Endothelial cell of umbilical vein (primary cell): ENCODE measurements around the gene SOX5. TPM values are rescaled to one million over a fixed set of nuclear protein-coding genes. Genes with fewer than 3 reads are reported as not detected.
"Not testable (repeated sequence)": the region's sequence is repeated elsewhere in the genome, so short reads cannot be mapped to it uniquely, and the experiment has no call there.

Experiments
- BruUV-seq: library from RNA; stranded (reverse); fragments of 400-500 nt; replicated peaks from 2 replicates; lab custom pipeline; 2021; lab: Mats Ljungman, UMichigan
- CTCF ChIA-PET: fragments of 300-600, 350-600 bp; sonication (Branson Sonifier 250); formaldehyde crosslinking; loops from one replicate; lab custom pipeline; 2021; ENCODE audit warnings: antibody characterized with exemption, inconsistent platforms; lab: Charles Lee
- POLR2A ChIA-PET: fragments of 300-600, 350-600 bp; sonication (Branson Sonifier 250); formaldehyde crosslinking; loops from one replicate; lab custom pipeline; 2021; ENCODE audit warnings: antibody characterized with exemption, inconsistent platforms; lab: Charles Lee
- DNase-seq: peaks from one replicate; pipeline ENCODE4 v3.0.0-alpha.2; 2011; ENCODE audit warnings: low read depth, low spot score
- FAIRE-seq: peaks from 2 replicates; lab custom pipeline; 2011; peaks lifted over from hg19 to GRCh38; lab: Jason Lieb, UNC
- H2AFZ ChIP-seq: 2 replicates; pipeline ENCODE4 v1.6.0; 2012; ENCODE audit warnings: low read depth, low read length, control low read depth, inconsistent platforms
- H3K27ac ChIP-seq: 2 replicates; pipeline ENCODE4 v1.5.1; 2011; ENCODE audit warnings: low read depth, mild to moderate bottlenecking, control low read depth, low read length, moderate library complexity; ENCODE audit not compliant: insufficient read depth
- H3K27me3 ChIP-seq, 2 experiments: 2 replicates each; pipeline versions ENCODE4 v1.6.0 to v1.6.1; 2011; ENCODE audit warnings: low read length in 2 of 2, mixed read lengths in 1 of 2; ENCODE audit not compliant: control insufficient read depth in 2 of 2, insufficient read depth in 2 of 2
- H3K36me3 ChIP-seq, 2 experiments: 2 replicates in 1 of 2; 3 replicates in 1 of 2; pipeline ENCODE4 v1.5.1; 2011; ENCODE audit warnings: low read length in 2 of 2, mild to moderate bottlenecking in 1 of 2, moderate library complexity in 1 of 2; ENCODE audit not compliant: control insufficient read depth in 2 of 2, insufficient read depth in 2 of 2; ENCODE audit errors: extremely low read depth in 1 of 2
- H3K4me1 ChIP-seq: 3 replicates; pipeline ENCODE4 v1.5.1; 2011; ENCODE audit warnings: mild to moderate bottlenecking, low read length; ENCODE audit not compliant: control insufficient read depth, insufficient read depth; ENCODE audit errors: extremely low read depth
- H3K4me2 ChIP-seq: 2 replicates; pipeline ENCODE4 v1.6.1; 2011; ENCODE audit warnings: low read length, control low read depth, mixed read lengths; ENCODE audit not compliant: insufficient read depth
- H3K4me3 ChIP-seq, 3 experiments: fragments of 200-600 bp in 1 of 3; sonication (generic), shearing (Covaris generic) in 1 of 3; replicated peaks in 1 of 3; 2 replicates each; pipeline ENCODE4 v1.5.1; 2011 to 2016; ENCODE audit warnings: control low read depth in 3 of 3, low read length in 3 of 3, mild to moderate bottlenecking in 2 of 3, inconsistent platforms in 1 of 3, low read depth in 1 of 3, moderate library complexity in 1 of 3; ENCODE audit not compliant: insufficient read depth in 1 of 3
- H3K79me2 ChIP-seq: 2 replicates; pipeline ENCODE4 v1.6.0; 2012; ENCODE audit warnings: low read length, inconsistent platforms; ENCODE audit not compliant: control insufficient read depth, insufficient read depth
- H3K9ac ChIP-seq: replicated peaks from 2 replicates; pipeline ENCODE3; 2011; ENCODE audit warnings: low read length, control low read depth; ENCODE audit not compliant: insufficient read depth; ENCODE audit errors: extremely low read depth
- H3K9me1 ChIP-seq: replicated peaks from 3 replicates; pipeline ENCODE4 v1.6.0; 2011; ENCODE audit warnings: mild to moderate bottlenecking, low read length; ENCODE audit not compliant: control insufficient read depth, insufficient read depth; ENCODE audit errors: extremely low read depth
- H3K9me3 ChIP-seq: replicated peaks from 2 replicates; pipeline ENCODE4 v1.5.1; 2012; ENCODE audit warnings: low read length, inconsistent platforms; ENCODE audit not compliant: control insufficient read depth, insufficient read depth
- H4K20me1 ChIP-seq: replicated peaks from 2 replicates; pipeline ENCODE3; 2011; ENCODE audit warnings: mild to moderate bottlenecking, low read length; ENCODE audit not compliant: control insufficient read depth, insufficient read depth; ENCODE audit errors: extremely low read depth
- CTCF ChIP-seq, 2 donors: IDR thresholded peaks; 1 replicate in 1 of 2; 2 replicates in 1 of 2; pipeline ENCODE4 v1.5.1; 2011; ENCODE audit warnings: low read length in 2 of 2, mild to moderate bottlenecking in 2 of 2, moderate library complexity in 2 of 2, control low read depth in 1 of 2, inconsistent platforms in 1 of 2, low read depth in 1 of 2; ENCODE audit not compliant: insufficient read depth in 1 of 2; ENCODE audit errors: extremely low read depth in 1 of 2
- EZH2 ChIP-seq: IDR thresholded peaks from 2 replicates; pipeline ENCODE4 v1.6.1; 2012; ENCODE audit warnings: borderline replicate concordance, low read depth, mild to moderate bottlenecking, moderate library complexity, low read length, inconsistent platforms; ENCODE audit not compliant: severe bottlenecking
- FOS ChIP-seq: IDR thresholded peaks from 2 replicates; pipeline ENCODE4 v1.6.1; 2011; ENCODE audit warnings: mild to moderate bottlenecking, low read length, moderate library complexity, borderline replicate concordance; ENCODE audit not compliant: insufficient read depth
- GATA2 ChIP-seq: IDR thresholded peaks from 2 replicates; pipeline ENCODE4 v1.7.0; 2011; ENCODE audit warnings: low read depth, mild to moderate bottlenecking, moderate library complexity, mixed read lengths, low read length; ENCODE audit not compliant: insufficient read length, insufficient read depth
- JUN ChIP-seq: IDR thresholded peaks from 2 replicates; pipeline ENCODE4 v1.6.1; 2011; ENCODE audit warnings: borderline replicate concordance, low read depth; ENCODE audit not compliant: insufficient read length, insufficient read depth
- MAX ChIP-seq: IDR thresholded peaks from 2 replicates; pipeline ENCODE4 v1.6.1; 2011; ENCODE audit not compliant: insufficient read depth, insufficient read length
- MYC ChIP-seq: IDR thresholded peaks from one replicate; pipeline ENCODE4 v1.6.1; 2011; ENCODE audit warnings: mild to moderate bottlenecking, low read depth, low read length
- POLR2A ChIP-seq: IDR thresholded peaks from 2 replicates; pipeline ENCODE4 v1.6.1; 2012; ENCODE audit warnings: low read depth, mild to moderate bottlenecking, control low read depth, low read length
- POLR2AphosphoS5 ChIP-seq: IDR thresholded peaks from 2 replicates; pipeline ENCODE4 v1.6.1; 2012; ENCODE audit warnings: low read depth, mild to moderate bottlenecking, control low read depth, low read length, moderate library complexity; ENCODE audit not compliant: insufficient read depth
- dilution Hi-C: fragments of 300-500 bp; cut with MboI; formaldehyde crosslinking; loops from one replicate; pipeline ENCODE4 v1.15.0; 2019; ENCODE audit warnings: low sequenced_read_pairs; ENCODE audit not compliant: extremely low pct_ligation_motif_present
- intact Hi-C: fragments of 100-400 bp; cut with micrococcal nuclease; formaldehyde crosslinking; loops from one replicate; pipeline ENCODE4 v1.10.0; 2022
- polyA plus RNA-seq, 4 experiments: library from polyadenylated mRNA; depleted of rRNA in 3 of 4; stranded (reverse) in 3 of 4; unstranded in 1 of 4; fragments of >200 nt; gene quantifications; 2 replicates each; pipeline versions ENCODE4 v1.2.1 to v1.2.3, GENCODE V29; 2011 to 2012; ENCODE audit warnings: missing spikeins in 1 of 4
- total RNA-seq: library from RNA; stranded (reverse); gene quantifications from 2 replicates; pipeline ENCODE4 v1.2.3, GENCODE V29; 2021

SOX5 gene
- total and polyA plus RNA-seq, 2 donors (not counting 3 experiments of a cell fraction or from before 2014, with no cell fraction given): 0.63 to 3.5 TPM

GRCh38 chr12:23824358-23824757, 125.1 kb downstream of the SOX5 start:
- DNase-seq (no peak), FAIRE-seq (no peak)
- CTCF ChIA-PET: no interaction called here
- intact Hi-C loops (no loop called here), dilution Hi-C loops (no loop called here)
- Histone ChIP-seq H3K9me3 (no peaks in the 10 kb centered on the region), H3K79me2 (no peaks in the 10 kb centered on the region), H3K27ac (no peak overlapping the region), H3K27me3 (no peaks in the 10 kb centered on the region), H3K4me3 (no peak overlapping the region), H3K4me1 (no peaks in the 10 kb centered on the region), H3K36me3 (no peaks in the 10 kb centered on the region), H3K4me2 (no peak overlapping the region), H2AFZ (no peak overlapping the region), H4K20me1 (no peaks in the 10 kb centered on the region), H3K9ac (no peak overlapping the region), H3K9me1 (no peaks in the 10 kb centered on the region)
- POLR2A ChIA-PET: no interaction called here
- TF ChIP-seq JUN: no peak
- no peak for TF ChIP-seq MYC
- no peak for TF ChIP-seq FOS
- no peak for TF ChIP-seq POLR2AphosphoS5
- TF ChIP-seq POLR2A: no peak
- no peak for TF ChIP-seq MAX
- TF ChIP-seq EZH2: no peak
- TF ChIP-seq GATA2: no peak
- TF ChIP-seq CTCF (IDR thresholded peaks at IDR 0.05; ENCODE audit: extremely low read depth in 1 of 2, insufficient read depth in 1 of 2, low read depth in 1 of 2, low read length in 2 of 2): no peak
- no TSS peak for BruUV-seq

- H3K4me1 ChIP-seq, H3K36me3 ChIP-seq, intact Hi-C loops, H3K9me1 ChIP-seq, dilution Hi-C loops, FAIRE-seq, H3K79me2 ChIP-seq, H3K9me3 ChIP-seq, H3K4me3 ChIP-seq, BruUV-seq, DNase-seq, H4K20me1 ChIP-seq, H3K27me3 ChIP-seq, H2AFZ ChIP-seq, H3K4me2 ChIP-seq, H3K27ac ChIP-seq, H3K9ac ChIP-seq, POLR2A ChIA-PET, CTCF ChIA-PET: not testable (repeated sequence)
Measured at GRCh38 chr12:23822883-23823282, 126.6 kb downstream of the SOX5 start.
